Glutamatergic neuron (in vitro differentiated cells): ENCODE data around the gene C19orf44. TPM values are rescaled to one million over a fixed set of nuclear protein-coding genes. Genes with fewer than 3 reads are reported as not detected.

ENCODE experiments used
- DNase-seq: peaks from one replicate; pipeline ENCODE4 v3.0.0; 2022
- H3K27ac Mint-ChIP-seq: one replicate; pipeline ENCODE4 v1.8.0; 2020; ENCODE audit warnings: mild to moderate bottlenecking, mixed read lengths, inconsistent platforms; ENCODE audit not compliant: unreplicated experiment
- H3K27me3 Mint-ChIP-seq: one replicate; pipeline ENCODE4 v1.8.0; 2020; ENCODE audit warnings: mild to moderate bottlenecking, moderate library complexity, mixed read lengths, inconsistent platforms; ENCODE audit not compliant: unreplicated experiment
- H3K36me3 Mint-ChIP-seq: one replicate; pipeline ENCODE4 v1.8.0; 2020; ENCODE audit warnings: mild to moderate bottlenecking, mixed read lengths, inconsistent platforms; ENCODE audit not compliant: unreplicated experiment
- H3K4me1 Mint-ChIP-seq: one replicate; pipeline ENCODE4 v1.8.0; 2020; ENCODE audit warnings: mild to moderate bottlenecking, low read depth, mixed read lengths, inconsistent platforms; ENCODE audit not compliant: unreplicated experiment
- H3K4me3 Mint-ChIP-seq: one replicate; pipeline ENCODE4 v1.8.0; 2020; ENCODE audit warnings: mild to moderate bottlenecking, mixed read lengths, inconsistent platforms; ENCODE audit not compliant: unreplicated experiment
- H3K9me3 Mint-ChIP-seq: one replicate; pipeline ENCODE4 v1.8.0; 2020; ENCODE audit warnings: mild to moderate bottlenecking, moderate library complexity, mixed read lengths, inconsistent platforms; ENCODE audit not compliant: unreplicated experiment
- CTCF ChIP-seq: fragments of 200-600 bp; sonication (generic); IDR thresholded peaks from one replicate; pipeline ENCODE4 v1.5.0; 2021; ENCODE audit not compliant: partially characterized antibody, unreplicated experiment
- total RNA-seq: library from RNA; stranded (reverse); fragmentation: NEBNext Ultra II Directional; extraction: Animal tissue kit (Norgen Biotek cat#: 25700); gene quantifications from one replicate; pipeline ENCODE4 v1.2.1, GENCODE V29; 2021; ENCODE audit not compliant: unreplicated experiment

The C19orf44 gene
- total RNA-seq, 1 donor from 2014 or later: 5.0 TPM

- no peak overlapping the region for H3K4me3 Mint-ChIP-seq
- TF ChIP-seq CTCF: no peak
- H3K36me3 Mint-ChIP-seq: no peaks in the 10 kb centered on the region
- H3K4me1 Mint-ChIP-seq: peaks cover 38% of the 10 kb centered on the region
- H3K27me3 Mint-ChIP-seq: peaks cover 11% of the 10 kb centered on the region
- peak overlapping the region; percentile 33 for H3K27ac Mint-ChIP-seq
- peaks cover 11% of the 10 kb centered on the region for H3K9me3 Mint-ChIP-seq
- no peak for DNase-seq
Measured at GRCh38 chr19:16454351-16454918, 41.8 kb upstream of the C19orf44 start.

- Mint-ChIP-seq H3K9me3 (peaks cover 11% of the 10 kb centered on the region), H3K4me3 (peak overlapping the region; percentile 69), H3K27ac (peak overlapping the region; percentile 57), H3K4me1 (peaks cover 46% of the 10 kb centered on the region), H3K36me3 (no peaks in the 10 kb centered on the region), H3K27me3 (peaks cover 11% of the 10 kb centered on the region)
- TF ChIP-seq CTCF: no peak
- DNase-seq: no peak
Measured at GRCh38 chr19:16455489-16455888, 40.7 kb upstream of the C19orf44 start.

GRCh38 chr19:16456652-16457194, 39.5 kb upstream of the C19orf44 start:
- DNase-seq: no peak
- peaks cover 14% of the 10 kb centered on the region for H3K9me3 Mint-ChIP-seq
- peak overlapping the region; percentile 83 for H3K4me3 Mint-ChIP-seq
- peaks cover 11% of the 10 kb centered on the region for H3K27me3 Mint-ChIP-seq
- no peaks in the 10 kb centered on the region for H3K36me3 Mint-ChIP-seq
- peak overlapping the region; percentile 93 for H3K27ac Mint-ChIP-seq
- no peak for TF ChIP-seq CTCF
- H3K4me1 Mint-ChIP-seq: peaks cover 50% of the 10 kb centered on the region

- TF ChIP-seq CTCF: no peak
- Mint-ChIP-seq H3K27me3 (peaks cover 11% of the 10 kb centered on the region), H3K9me3 (peaks cover 14% of the 10 kb centered on the region), H3K36me3 (no peaks in the 10 kb centered on the region), H3K4me3 (peak overlapping the region; percentile 83), H3K27ac (peak overlapping the region; percentile 93), H3K4me1 (peaks cover 51% of the 10 kb centered on the region)
- DNase-seq: peak; percentile 77
Measured at GRCh38 chr19:16457195-16457953, 38.8 kb upstream of the C19orf44 start.

- H3K27ac Mint-ChIP-seq: peak overlapping the region; percentile 93
- peak overlapping the region; percentile 40 for H3K4me3 Mint-ChIP-seq
- no peaks in the 10 kb centered on the region for H3K36me3 Mint-ChIP-seq
- peaks cover 14% of the 10 kb centered on the region for H3K9me3 Mint-ChIP-seq
- no peak for DNase-seq
- peaks cover 11% of the 10 kb centered on the region for H3K27me3 Mint-ChIP-seq
- peaks cover 53% of the 10 kb centered on the region for H3K4me1 Mint-ChIP-seq
- no peak for TF ChIP-seq CTCF
Measured at GRCh38 chr19:16457954-16458331, 38.3 kb upstream of the C19orf44 start.
